Esophagus (tissue), 2 donors: Measurements from ENCODE around the gene DEDD2. TPM values are rescaled to one million over a fixed set of nuclear protein-coding genes. Genes with fewer than 3 reads are reported as not detected.
"Not testable (repeated sequence)": the region's sequence is repeated elsewhere in the genome, so short reads cannot be mapped to it uniquely, and the experiment has no call there.

Experiments
- H3K27ac ChIP-seq, 2 donors: one replicate each; pipeline ENCODE4 v1.5.1; 2013; ENCODE audit warnings: low read depth in 2 of 2, mild to moderate bottlenecking in 2 of 2, inconsistent platforms in 1 of 2, low read length in 1 of 2, moderate library complexity in 1 of 2
- H3K27me3 ChIP-seq, 2 donors: one replicate each; pipeline ENCODE4 v1.6.1; 2013; ENCODE audit warnings: low read length in 2 of 2, control low read depth in 1 of 2, mild to moderate bottlenecking in 1 of 2; ENCODE audit not compliant: insufficient read depth in 2 of 2, control insufficient read depth in 1 of 2
- H3K36me3 ChIP-seq, 2 donors: one replicate each; pipeline ENCODE4 v1.6.1; 2013; ENCODE audit warnings: low read length in 1 of 2; ENCODE audit not compliant: control insufficient read depth in 2 of 2, insufficient read depth in 2 of 2
- H3K4me1 ChIP-seq, 2 donors: one replicate each; pipeline ENCODE4 v1.6.1; 2013; ENCODE audit warnings: low read length in 1 of 2; ENCODE audit not compliant: control insufficient read depth in 2 of 2, insufficient read depth in 2 of 2
- H3K4me3 ChIP-seq, 2 donors: one replicate each; pipeline ENCODE4 v1.5.1; 2013; ENCODE audit warnings: low read length in 2 of 2, mild to moderate bottlenecking in 2 of 2, low read depth in 1 of 2, moderate library complexity in 1 of 2
- H3K9me3 ChIP-seq, 2 donors: one replicate each; pipeline ENCODE4 v1.6.1; 2013; ENCODE audit warnings: mild to moderate bottlenecking in 2 of 2, low read depth in 1 of 2, low read length in 1 of 2, moderate library complexity in 1 of 2; ENCODE audit not compliant: control insufficient read depth in 2 of 2, insufficient read depth in 1 of 2
- WGBS, 2 donors: extraction: QIAGEN DNeasy Blood & Tissue Kit; methylation state at CpG; one replicate each; pipeline ENCODE4 v1.1.7; 2013; 5-methylcytosine and 5-hydroxymethylcytosine counted together
- polyA plus RNA-seq, 2 donors: library from polyadenylated mRNA; stranded (reverse); fragments of 200-250 nt; gene quantifications; one replicate each; pipeline ENCODE4 v1.2.3, GENCODE V29; 2013
- donor health status: healthy with polysubstance abuse.
- donor health status: Bipolar disorder and iron deficiency.

The DEDD2 gene, protein sequence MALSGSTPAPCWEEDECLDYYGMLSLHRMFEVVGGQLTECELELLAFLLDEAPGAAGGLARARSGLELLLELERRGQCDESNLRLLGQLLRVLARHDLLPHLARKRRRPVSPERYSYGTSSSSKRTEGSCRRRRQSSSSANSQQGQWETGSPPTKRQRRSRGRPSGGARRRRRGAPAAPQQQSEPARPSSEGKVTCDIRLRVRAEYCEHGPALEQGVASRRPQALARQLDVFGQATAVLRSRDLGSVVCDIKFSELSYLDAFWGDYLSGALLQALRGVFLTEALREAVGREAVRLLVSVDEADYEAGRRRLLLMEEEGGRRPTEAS
- polyA plus RNA-seq = 10 to 100 TPM; 20.7 to 21.9 TPM

- Histone ChIP-seq H3K4me1 (peaks cover 9 to 12% of the 10 kb centered on the region in 2 donors), H3K9me3 (no peaks in the 10 kb centered on the region), H3K4me3 (peak within 1 kb of the TSS; percentile 72 to 86), H3K27me3 (no peaks in the 10 kb centered on the region), H3K27ac (peak within 1 kb of the TSS; percentile 85 to 96), H3K36me3 (no peaks in the 10 kb centered on the region)
- WGBS, 2 donors = 16 to 17% methylated on average over 57 of the region's 57 CpGs
These were observed at the start of gene DEDD2 for GRCh38 chr19:42217520-42218437. DEDD2 (minus strand) TSS chr19:42217677; CDS start chr19:42217007, 670 bp downstream.

- not testable (repeated sequence) for H3K4me3 ChIP-seq, H3K9me3 ChIP-seq, H3K27me3 ChIP-seq, H3K27ac ChIP-seq, H3K36me3 ChIP-seq
- WGBS, 2 donors = 90 to 91% methylated on average over 22 to 25 of the region's 25 CpGs
- H3K4me1 ChIP-seq = peaks cover 8 to 19% of the 10 kb centered on the region in 2 donors
These were observed 49.6 kb upstream of the DEDD2 start for GRCh38 chr19:42266928-42267603.

DNA sequence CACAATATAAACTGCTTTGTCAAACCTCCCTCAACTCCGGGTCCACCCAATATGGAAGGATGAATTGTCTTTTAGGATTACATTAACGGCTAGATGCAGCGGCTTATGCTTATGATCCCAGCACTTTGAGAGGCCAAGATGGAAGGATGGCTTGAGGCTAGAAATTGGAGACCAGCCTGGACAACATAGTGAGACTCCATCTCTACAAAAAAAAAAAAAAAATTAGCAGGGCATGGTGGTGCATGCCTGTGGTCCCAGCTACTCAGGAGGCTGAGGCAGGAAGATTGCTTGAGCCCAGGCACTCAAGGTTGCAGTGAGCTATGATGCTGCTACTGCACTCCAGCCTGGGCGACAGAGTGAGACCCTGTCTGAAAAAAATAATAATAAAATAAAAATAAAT is 48.6 kb upstream of the DEDD2 start:
- H3K9me3 ChIP-seq, H3K4me3 ChIP-seq, H3K36me3 ChIP-seq, H3K27me3 ChIP-seq, H3K27ac ChIP-seq: not testable (repeated sequence)
- WGBS, 2 donors = 88 to 94% methylated on average over 4 of the region's 4 CpGs
- H3K4me1 ChIP-seq = peaks cover 8 to 11% of the 10 kb centered on the region in 2 donors

GRCh38 chr19:42261763-42262162 is 44.3 kb upstream of the DEDD2 start:
- Histone ChIP-seq H3K4me1 (no peaks in the 10 kb centered on the region), H3K36me3 (no peaks in the 10 kb centered on the region), H3K27me3 (no peaks in the 10 kb centered on the region), H3K9me3 (no peaks in the 10 kb centered on the region), H3K4me3 (no peak overlapping the region), H3K27ac (no peak overlapping the region)
- 95% methylated on average over 3 of the region's 3 CpGs for WGBS, 2 donors

DNA sequence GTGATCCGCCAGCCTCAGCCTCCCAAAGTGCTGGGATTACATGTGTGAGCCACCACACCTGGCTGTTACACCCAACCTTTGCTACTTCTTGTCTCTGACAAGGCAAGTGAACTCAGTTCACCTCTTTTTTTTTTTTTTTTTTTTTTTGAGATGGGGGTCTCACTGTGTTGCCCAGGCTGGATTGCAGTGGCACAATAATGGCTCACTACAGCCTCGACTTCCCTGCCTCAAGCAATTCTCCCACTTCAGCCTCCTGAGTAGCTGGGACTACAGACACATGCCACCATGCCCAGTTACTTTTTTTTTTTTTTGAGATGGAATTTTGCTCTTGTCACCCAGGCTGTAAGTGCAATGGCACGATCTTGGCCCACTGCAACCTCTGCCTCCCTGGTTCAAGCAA is 40.4 kb upstream of the DEDD2 start:
- not testable (repeated sequence) for H3K4me3 ChIP-seq, H3K9me3 ChIP-seq, H3K36me3 ChIP-seq, H3K27me3 ChIP-seq, H3K4me1 ChIP-seq, H3K27ac ChIP-seq
- 82 to 93% methylated on average over 3 of the region's 3 CpGs for WGBS, 2 donors

DNA sequence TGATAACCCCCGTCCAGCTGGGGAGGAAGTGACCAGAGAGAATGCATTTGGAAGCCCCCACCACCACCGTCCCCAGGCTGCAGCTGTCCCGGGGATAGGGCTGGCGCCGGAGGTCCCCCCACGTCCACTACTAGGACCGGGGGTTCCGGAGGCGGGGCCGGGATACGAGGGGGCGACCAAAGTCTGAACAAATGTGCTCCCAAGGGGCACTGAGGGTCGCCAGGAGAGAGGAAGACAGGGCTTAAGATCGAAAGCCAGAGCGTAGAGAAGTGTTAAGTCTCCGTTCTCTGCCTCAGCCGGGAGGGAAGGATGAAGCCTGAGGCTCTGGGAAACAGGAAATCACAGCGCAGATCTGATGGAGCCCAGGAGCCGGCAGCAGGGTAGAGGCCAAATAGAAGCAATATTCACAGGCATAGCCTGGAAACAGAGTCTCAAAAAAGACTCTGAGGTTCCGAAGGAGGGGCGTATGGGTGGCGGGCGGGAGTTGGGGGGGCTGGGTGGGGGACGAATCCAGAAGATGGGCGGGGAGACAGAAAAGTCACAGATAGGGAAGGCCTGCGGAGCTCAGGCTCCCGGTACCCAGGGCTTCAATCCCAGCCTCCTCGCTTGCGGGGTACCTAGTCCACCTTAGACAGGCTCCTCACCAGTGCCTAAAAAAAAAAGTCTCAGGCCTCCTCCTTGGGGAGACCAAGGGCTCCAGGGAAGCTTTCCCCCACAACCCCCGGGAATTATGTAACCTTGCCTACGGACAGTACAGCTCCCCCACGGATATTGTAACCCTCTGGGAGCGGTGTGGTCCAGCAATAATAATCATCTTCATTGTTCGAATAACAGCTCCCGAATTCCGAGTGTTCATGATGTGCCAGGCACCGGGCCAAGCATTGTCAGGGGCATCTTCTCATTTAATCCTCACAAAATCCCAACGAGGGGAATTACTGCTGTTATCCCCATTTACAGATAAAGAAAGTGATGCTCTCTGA is 38.6 kb upstream of the DEDD2 start:
- peaks cover 2 to 15% of the 10 kb centered on the region in 2 donors for H3K4me1 ChIP-seq
- peak overlapping the region; percentile 25 to 76 for H3K4me3 ChIP-seq
- no peaks in the 10 kb centered on the region for H3K9me3 ChIP-seq
- H3K36me3 ChIP-seq = no peaks in the 10 kb centered on the region
- 6 to 8% methylated on average over 38 of the region's 38 CpGs for WGBS, 2 donors
- H3K27ac ChIP-seq = peak overlapping the region; percentile 96 to 99
- H3K27me3 ChIP-seq = no peaks in the 10 kb centered on the region

DNA sequence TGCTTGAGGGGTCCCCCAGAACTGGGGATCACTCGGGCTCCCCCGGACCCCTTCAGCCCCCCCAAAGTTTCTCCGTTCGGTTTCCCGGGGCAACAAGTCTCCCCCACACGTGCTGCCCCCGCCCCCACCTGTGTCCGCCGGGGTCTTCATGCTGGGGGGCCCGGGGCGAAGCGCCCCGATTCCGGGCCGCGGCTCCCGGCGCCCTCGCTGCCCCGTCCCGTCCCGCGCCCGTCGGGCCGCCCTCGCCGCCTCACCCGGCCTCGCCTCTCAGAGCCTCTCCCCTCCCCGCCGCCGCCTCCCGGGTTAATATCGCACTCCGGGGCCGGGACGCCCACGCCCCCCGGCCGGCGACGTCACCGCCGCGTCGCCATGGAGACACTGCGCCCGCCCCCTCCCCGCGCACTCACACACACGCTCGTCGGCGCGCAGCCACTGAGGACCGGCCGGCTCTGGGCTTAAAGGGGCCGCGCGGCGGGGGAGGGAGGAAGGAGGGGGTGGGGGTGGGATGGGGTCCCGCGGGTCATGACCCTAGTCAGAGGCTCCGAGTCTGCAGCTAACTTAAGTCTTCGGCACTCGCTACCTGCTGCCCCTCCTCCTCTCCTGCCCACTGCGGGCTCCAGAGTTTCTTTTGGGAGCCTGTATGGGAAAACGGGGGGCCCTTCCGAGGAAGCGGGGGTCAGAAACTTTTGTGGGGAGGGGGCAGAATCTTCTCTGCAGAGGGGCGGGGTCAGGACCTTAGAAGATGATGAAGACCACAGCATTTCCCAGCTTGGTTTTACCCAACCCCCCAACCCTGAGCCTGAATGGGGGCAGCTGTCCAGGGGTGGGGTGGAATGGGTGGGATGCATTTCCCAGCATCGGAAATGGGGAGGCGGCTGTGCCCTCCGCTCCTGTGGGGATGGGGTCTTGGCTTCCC is 37.6 kb upstream of the DEDD2 start, which contains the start of gene ERF:
Gene ERF, minus strand, starts transcription at position 279 of the 916 bp plus-strand sequence. Its CDS starts 129 bp downstream, at position 150.
- Histone ChIP-seq H3K27ac (peak within 1 kb of the TSS; percentile 96 to 99), H3K27me3 (no peaks in the 10 kb centered on the region), H3K9me3 (no peaks in the 10 kb centered on the region), H3K4me3 (peak within 1 kb of the TSS; percentile 76 to 93), H3K4me1 (peaks cover 6 to 23% of the 10 kb centered on the region in 2 donors), H3K36me3 (no peaks in the 10 kb centered on the region)
- WGBS, 2 donors = 0 to 1% methylated on average over 29 to 75 of the region's 75 CpGs
